Epidermal melanocyte (primary cell): Measurements from ENCODE around the gene SDSL.

ENCODE experiments used
- DNase-seq: peaks from one replicate; pipeline ENCODE4 v3.0.0; 2011; ENCODE audit warnings: low spot score; ENCODE audit not compliant: insufficient read length

The SDSL gene

GRCh38 chr12:113467502-113468364, 45.6 kb downstream of the SDSL start:
- no peak for DNase-seq

GRCh38 chr12:113468365-113469223, 46.4 kb downstream of the SDSL start:
- no peak for DNase-seq

- DNase-seq, result no peak
Observed at GRCh38 chr12:113469224-113469948, 47.2 kb downstream of the SDSL start.

DNA sequence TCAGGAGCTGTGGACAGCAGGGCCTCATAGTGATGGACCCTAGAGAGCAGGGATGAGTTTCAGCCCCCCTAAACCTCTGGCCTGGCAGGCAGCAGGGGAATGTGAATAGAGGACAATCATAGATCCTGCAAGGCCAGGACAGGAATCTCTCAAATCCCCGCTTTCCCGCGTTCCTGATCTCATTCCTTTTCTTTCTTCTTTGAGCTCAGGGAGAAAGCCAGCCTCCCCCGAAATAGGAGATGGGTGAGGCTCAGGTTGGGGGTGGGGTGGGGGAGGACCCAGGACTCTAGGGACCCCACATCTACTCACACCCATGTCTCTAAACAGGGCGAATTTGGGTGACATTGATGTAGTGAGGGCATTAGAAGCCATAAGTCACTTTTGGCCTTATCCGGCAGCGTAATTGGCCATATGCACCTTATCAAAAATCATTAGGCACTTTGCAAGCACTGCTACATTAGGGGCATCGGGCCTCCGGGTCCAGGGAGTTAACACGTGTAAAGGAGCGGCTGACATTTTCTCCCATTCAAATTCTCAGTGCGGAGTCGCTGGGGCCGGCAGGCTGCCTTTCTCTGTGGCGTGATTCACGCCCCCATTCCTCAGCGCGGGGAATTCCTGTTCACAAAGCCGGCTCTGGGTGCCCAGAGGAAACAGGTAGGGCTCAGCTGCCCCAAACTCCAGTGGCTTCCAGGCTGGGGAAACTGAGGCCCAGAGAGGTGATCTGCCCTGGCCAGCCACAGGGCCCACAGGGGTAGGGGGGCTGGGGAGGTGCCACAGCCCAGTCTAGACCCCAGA, 48.0 kb downstream of the SDSL start:
- no peak for DNase-seq

DNA sequence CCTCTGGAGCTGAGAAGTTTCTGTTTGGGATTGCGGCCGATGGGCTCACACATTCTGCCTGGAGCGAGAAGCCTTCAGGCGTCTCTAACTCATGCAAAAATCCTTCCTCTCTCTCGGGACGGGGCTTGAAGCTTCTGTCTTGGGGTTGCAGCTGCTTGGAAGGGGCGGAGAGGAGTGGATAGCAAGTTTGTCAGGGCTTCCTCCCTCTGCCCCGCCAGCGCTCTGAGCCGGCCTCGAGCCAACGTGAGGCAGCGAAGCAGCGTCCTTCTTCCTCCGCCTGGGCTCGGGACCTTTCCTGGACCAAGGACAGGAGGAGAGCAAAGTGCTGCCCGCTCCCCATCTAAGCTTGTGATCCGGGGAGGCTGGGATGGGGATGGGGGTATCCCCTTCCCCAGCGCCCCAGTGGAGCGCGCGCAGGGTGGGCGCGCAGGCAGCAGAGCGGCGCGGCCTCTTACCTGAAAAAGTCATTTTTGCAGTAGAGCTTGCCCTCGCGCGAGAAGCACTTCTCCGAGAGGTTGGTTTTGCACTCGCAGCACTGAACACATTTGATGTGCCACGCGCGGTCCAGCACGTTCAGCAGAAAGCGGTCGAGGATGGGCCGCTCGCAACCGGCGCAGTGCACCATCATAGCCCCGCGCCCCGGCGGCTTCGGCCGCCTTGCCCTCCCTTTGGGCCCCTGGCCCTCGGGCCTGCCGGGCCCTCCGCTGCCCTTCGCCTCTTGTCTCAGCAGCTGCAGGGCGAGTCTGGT, 48.9 kb downstream of the SDSL start:
- DNase-seq, result no peak

- DNase-seq, result no peak
Observed at GRCh38 chr12:113471619-113472171, 49.5 kb downstream of the SDSL start, which contains the start of gene LHX5. TSS of gene LHX5 (minus strand) at chr12:113471871. CDS start at chr12:113471498, 373 bp downstream.

DNA sequence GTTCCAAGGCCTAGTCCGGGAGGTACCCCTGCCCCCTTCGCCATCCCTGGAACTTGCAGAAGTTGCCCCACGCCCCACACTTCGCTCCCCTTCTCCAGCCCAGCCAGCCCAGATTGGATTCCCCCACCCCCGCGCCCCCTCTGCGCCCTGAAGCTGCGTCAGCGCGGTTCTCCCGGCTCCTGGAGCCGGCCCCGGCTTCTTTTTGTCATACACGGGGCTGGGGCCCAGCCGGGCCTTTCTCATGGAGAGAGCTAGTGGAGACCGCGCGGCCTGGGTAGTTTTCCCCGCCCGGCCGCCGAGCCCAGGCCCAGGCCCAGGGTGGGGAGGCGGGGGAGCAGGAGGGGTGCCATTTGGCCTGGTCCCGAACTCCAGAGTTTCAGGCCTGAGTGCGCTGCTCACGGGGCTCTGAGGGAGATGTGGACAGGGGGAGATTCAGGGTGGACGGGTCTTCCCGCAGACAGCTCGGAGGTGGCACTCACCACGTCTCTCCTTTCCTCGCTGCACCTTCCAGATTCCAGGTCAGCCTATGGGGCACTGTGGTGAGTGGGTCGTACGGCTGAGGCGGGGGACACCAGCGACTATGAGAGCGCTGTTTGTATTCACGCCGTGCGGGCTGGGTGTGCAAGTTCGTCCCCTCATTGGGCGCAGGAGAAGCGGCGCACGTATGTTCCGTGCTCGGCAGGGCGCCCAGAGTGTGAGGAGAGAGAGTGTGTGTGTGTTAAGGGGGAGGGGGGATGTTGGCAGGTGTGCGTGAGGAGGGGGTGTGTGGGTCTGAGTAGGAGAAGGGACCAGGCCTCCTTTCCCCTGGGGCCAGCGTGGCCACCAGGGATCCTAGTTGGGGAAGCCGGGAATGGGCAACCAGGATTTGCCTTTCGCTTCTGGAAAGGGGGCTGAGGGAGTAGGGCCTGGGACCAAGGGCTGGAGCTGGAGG, 50.3 kb downstream of the SDSL start:
- no peak for DNase-seq

DNA sequence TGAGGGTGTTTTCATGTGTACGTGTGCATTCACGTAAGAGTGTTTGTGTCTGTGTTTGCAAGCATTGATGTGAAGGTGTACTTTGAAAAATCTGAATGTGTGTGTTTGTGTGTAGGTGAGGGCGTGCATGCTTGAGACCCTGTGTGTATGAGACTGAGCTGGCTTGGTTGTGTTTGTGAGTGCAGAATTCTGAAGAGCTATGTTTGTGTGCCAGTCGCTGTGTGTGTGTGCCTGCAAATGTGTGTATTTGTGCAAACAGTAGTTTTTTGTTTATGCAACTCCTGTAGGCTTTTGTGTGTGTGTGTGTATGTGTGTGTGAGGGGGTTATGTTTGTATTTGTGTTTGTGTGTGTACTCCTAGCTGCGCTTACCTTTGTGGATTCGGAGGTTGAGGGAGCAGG, 51.2 kb downstream of the SDSL start:
- DNase-seq, result no peak

DNA sequence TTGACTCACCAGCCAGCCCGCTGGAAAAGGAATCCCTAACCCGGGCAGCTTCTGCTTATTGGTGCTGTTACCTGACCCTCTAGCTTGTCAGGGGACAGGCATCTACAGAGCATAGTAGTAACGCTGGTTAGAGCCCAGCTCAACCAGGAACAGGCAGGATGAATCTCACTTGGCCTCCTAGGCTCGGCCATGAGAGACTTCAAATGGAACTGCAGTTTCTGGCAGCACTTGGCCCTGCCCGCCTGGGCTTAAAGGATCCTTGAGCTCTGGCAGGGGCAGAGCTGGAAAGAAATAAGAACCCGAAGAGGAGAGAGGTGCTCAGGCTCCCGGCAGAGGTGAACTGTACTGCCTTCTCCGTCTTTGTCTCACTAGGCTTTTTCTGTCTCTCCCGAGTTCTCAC, 51.8 kb downstream of the SDSL start:
- DNase-seq, result no peak

GRCh38 chr12:113474635-113475436, 52.7 kb downstream of the SDSL start:
- no peak for DNase-seq

DNA sequence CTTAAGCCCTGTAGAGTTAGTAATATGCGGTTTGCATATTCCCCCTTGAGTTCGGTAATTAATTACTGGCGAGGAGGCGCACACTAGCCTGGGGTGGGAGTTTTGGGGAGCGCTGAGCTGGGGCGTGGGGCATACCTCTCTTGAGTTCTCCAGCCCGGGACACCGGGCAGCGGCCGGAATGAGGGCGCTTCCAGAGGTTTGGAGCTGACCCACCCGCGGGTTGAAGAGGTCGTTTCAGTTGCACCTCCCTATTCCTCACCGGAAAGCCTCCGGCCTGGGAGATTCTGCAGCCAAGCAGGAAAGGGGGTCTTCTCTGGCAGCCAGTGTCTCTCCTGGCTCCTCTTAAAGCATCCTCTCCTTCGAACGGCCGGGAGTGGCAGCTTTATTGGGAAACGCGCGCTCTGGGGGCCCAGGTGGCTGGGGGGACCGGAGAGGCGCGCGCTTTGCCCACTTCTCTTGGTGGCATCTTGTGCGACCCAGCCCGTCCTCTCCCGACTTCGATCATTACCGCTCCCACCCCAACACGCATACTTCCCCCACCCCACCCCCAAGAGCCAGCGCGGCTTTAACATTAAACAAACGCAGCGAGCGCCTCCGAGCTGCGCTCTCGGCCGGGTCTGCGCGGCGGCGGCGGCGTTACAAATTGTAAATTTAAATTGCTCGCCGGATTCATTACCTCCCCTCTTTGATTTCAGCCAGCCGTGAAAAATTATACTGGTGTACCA, 53.4 kb downstream of the SDSL start:
- DNase-seq, result no peak

DNA sequence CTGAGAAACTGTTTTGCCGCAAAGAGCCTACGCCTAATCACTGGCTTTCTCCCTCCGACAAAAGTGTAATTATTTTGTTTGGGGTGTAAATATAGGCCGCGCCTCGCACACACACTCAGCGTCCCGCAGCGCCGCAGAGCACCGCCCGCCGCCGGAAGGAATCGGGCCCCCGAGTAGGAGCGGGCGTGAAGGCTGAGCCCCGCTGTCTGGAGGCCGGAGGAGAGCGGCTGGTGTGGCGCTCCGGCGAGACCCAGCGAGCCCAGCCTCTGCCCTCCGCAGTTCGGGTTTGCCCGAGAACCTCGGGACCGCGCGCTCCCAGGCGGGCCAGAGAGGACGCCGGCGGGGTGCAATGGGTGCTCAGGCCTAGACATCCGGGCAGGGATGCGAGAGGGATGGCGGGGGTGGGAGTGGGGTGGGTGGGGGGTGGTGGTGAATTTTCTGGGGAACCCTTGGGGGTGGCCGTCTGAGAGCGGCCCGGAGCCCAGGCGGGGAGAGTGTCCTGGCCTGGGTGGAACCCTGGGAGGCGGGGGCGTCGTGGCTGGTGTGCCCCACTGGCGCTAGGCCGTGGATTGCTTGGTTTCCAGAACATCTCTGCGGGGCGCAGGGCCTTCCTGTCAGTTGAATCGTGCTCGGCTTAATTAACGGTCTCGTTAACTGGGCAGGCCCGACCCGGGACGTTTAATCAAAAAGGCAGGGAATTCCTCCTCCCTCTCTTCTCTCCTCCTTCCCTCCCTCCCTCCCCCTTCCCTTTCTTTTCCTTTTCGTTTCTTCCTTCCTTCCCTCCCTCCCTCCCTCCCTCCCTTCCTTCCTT, 54.2 kb downstream of the SDSL start:
- no peak for DNase-seq

DNA sequence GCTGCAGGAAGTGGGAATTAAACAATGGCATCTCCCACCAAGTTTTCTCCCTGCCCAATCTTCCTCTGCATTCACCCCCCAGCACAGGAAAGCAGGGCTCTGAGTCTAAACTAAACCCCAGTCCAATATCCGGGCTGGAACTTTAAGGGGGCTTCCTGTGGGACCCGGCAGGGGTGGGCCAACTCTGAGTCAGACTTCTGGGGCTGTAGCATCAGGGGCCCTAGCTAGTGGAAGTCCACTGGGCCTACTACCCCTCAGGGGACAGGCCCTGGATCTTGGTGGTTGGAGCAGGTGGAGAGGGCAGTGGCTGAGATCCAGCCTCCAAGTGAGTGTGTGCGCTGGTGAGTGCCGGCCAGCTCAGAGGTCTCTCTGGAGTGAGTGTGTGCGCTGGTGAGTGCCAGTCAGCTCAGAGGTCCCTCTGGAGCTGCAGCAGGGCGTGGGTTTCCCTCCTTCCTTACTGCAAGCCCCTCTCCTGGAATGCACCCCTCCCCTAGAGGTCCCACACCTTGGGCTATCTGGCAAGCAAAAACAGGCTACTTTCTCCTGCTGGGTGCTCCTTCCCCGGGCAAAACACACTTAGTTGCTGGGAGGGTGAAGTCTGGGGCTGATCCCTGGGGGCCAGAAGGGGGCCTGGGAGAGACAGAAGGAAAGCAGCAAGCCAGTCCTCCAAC, 55.1 kb downstream of the SDSL start:
- no peak for DNase-seq

DNA sequence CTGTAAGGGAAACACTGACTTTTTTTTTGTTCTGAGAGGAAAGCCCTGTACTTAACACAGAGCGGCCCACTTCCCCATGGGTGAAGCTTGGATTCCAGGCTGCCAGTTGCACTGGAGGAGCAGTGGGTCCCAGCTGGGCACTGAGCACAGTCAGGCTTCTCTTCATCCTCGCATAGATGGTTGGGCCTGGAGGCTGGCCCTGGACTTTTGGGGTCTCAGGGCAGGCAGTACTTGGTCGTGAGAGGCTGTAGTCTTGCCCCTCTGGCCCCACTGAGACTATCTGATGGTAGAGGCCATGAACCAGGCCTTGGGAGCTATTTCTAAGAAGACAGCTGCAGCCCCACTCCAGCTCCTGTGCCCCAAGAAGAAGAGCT, 55.6 kb downstream of the SDSL start:
- DNase-seq, result no peak

DNA sequence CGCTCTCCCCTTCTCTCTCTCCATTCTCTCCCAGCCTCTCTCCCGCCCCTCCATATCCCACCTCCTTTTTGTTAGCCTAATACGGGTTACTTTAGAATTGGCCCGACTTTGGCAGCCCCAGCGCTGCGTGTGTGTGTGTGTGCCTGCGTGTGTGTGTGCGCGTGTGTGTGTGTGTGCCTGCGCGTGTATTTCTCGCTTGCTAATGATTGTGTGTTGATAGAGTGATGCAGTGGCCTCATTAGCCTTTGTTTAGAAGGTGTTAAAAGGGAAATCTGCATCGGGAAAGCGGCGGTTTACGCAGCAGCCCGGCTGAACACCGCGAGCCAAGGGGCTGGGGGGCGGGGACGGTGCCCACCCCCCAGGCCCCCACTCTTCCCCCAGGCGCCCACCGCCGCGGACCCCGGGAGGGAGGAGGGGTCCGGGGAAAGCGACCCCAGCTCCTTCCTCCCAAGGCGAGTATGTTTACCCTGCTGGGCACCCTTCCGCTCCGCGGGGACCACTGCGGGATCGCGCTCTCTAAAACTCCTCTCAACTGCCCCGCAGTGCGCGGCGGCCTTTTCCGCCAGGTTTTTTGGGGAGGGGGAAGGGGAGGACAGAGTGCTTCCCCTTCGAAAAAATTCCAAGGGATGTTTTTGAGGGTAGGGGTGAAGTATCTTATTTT, 56.3 kb downstream of the SDSL start:
- no peak for DNase-seq
